Measurements from ENCODE around the gene TNPO3. TPM values are rescaled to one million over a fixed set of nuclear protein-coding genes. Genes with fewer than 3 reads are reported as not detected.

The TNPO3 gene
- total RNA-seq = 10 to 100 TPM; 71.4 to 73.9 (median 72.0) TPM

DNA sequence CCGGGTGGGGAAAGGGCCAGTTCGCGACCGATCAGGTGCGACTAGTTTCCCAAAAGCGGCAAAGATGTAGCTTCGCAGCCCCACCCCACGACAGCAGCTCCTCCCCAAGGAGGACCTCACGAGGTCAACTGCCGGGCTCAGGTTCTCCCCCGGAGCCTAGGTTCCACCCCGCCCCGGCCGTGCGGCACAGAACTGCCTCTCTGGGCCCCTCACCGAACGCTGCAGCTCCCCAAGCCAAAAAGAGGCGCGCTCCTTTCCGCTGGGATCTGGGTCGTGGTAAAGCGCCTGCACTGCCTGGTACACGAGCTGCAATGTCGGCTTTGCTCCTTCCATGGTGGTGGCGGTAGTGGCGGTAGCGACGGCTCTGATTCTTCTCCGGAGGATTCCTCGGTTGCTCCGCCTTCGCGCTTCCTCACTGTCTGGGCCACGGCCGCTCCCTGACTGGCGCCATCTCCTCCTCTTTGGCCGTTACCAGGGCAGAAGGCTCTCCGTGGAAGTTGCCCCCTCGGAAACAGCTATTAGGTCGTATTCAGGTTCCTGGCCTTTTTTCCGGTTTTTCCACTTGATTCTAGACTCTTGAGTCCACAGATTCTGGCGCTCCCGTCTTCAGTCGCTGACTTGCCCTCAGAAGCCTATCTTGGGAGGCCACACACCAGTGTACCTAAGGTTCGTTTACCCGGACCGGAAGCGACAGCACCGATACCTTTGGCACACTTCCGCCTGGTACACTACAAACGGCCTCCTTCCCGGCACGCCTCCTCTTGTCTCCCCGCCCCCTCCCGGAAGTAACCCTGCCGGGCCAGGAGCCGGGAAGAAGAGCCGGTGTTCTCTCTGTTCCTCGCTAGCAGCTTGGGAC is at the start of gene TNPO3:
Gene TNPO3 (minus strand): TSS at position 674 of the 856 bp plus-strand sequence. CDS start 341 bp downstream, at position 333.
- DNase-seq (peak; percentile 88), ATAC-seq (peak; percentile 92)
- peaks cover 5% of the 10 kb centered on the region for H3K36me3 Mint-ChIP-seq (ENCODE audit: insufficient read depth)
- H3K9me3 Mint-ChIP-seq = no peaks in the 10 kb centered on the region
- H3K4me3 Mint-ChIP-seq = peak within 1 kb of the TSS; percentile 97
- peaks cover 3% of the 10 kb centered on the region for H3K27me3 Mint-ChIP-seq (ENCODE audit: low read depth)
- H3K4me1 Mint-ChIP-seq (ENCODE audit: low read depth) = peaks cover 32% of the 10 kb centered on the region

DNA sequence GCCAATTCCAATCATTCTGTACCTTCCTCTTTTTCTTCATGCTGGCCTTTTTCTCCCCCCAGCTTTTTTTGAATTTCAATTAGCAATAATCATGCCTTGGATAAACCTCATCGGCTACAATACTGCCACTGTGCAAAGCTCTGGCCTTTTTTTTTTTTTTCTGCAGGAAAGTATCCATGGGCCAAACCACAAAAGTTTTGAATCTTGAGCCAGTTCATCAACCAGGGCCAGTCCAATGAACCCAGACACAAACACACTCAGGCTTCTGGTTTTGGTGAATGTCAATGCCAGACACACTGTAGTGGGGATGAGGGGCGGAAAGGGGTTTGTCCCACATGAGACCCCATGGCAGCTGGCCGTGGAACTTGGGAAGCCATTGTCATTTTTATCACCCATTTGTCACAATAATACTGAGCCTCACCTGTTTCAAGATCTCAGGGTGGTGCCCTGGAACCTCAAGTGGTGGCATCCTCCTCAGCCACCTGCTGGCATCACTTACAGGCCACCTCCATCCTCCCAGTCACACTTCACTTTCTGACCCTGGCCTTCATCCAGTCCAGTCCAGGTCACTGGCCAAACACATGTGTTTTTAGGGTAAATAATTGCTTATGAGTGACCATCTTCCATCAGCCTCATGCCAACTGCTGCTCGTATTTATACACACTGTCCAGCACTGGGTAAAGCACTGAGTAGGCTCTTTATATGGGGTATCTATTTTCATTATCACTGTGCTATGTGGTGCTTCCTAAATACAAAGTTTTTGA is 48.8 kb upstream of the TNPO3 start:
- H3K36me3 Mint-ChIP-seq (ENCODE audit: insufficient read depth) = no peaks in the 10 kb centered on the region
- no peaks in the 10 kb centered on the region for H3K4me1 Mint-ChIP-seq (ENCODE audit: low read depth)
- no peaks in the 10 kb centered on the region for H3K27me3 Mint-ChIP-seq (ENCODE audit: low read depth)
- no peak for ATAC-seq
- H3K4me3 Mint-ChIP-seq = no peak overlapping the region
- no peaks in the 10 kb centered on the region for H3K9me3 Mint-ChIP-seq
- no peak for DNase-seq

GRCh38 chr7:129101746-129102145 is 46.8 kb upstream of the TNPO3 start:
- no peak for DNase-seq
- Mint-ChIP-seq H3K36me3 (ENCODE audit: insufficient read depth) (no peaks in the 10 kb centered on the region), H3K27me3 (ENCODE audit: low read depth) (no peaks in the 10 kb centered on the region), H3K4me1 (ENCODE audit: low read depth) (no peaks in the 10 kb centered on the region), H3K9me3 (no peaks in the 10 kb centered on the region), H3K4me3 (no peak overlapping the region)
- ATAC-seq = no peak

DNA sequence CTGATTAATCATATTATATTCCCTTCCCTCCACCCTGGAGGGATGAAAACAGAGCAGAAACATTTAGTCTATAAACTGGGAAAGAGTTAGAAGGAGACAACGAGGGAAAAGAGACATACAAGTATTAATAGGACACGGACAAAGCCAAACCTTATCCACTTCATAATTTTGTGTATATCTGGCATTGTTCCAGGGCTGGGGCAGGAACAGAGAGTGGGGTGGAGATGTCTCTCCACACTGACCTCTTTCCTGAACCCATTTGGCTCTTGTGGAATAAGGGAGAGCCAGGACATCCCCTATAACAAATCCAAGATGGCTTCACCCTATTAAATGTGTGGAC is 45.9 kb upstream of the TNPO3 start:
- no peaks in the 10 kb centered on the region for H3K9me3 Mint-ChIP-seq
- H3K36me3 Mint-ChIP-seq (ENCODE audit: insufficient read depth) = no peaks in the 10 kb centered on the region
- no peak overlapping the region for H3K4me3 Mint-ChIP-seq
- ATAC-seq (no peak), DNase-seq (no peak)
- peaks cover 2% of the 10 kb centered on the region for H3K4me1 Mint-ChIP-seq (ENCODE audit: low read depth)
- no peaks in the 10 kb centered on the region for H3K27me3 Mint-ChIP-seq (ENCODE audit: low read depth)

- ATAC-seq = no peak
Measured at GRCh38 chr7:129098409-129099084, 43.6 kb upstream of the TNPO3 start.

DNA sequence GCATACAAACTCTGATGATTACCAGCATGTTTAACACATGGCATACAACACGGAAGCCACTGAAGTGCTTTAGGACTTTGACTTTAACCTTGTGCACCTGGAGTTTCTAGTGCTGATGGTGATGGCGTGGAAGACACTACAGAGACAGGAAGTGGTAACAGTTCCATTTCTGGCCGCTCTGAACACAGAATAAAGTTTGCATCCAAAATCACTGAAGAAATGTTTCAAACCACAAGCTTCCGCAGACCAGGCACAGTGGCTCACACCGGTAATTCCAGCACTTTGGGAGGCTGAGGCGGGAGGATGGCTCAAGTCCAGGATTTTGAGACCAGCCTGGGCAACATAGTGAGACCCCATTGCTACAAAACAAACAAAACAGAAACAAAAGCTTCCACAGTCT is 40.3 kb upstream of the TNPO3 start:
- no peak overlapping the region for H3K4me3 Mint-ChIP-seq
- H3K27me3 Mint-ChIP-seq (ENCODE audit: low read depth) = peaks cover 1% of the 10 kb centered on the region
- no peaks in the 10 kb centered on the region for H3K36me3 Mint-ChIP-seq (ENCODE audit: insufficient read depth)
- DNase-seq = no peak
- peaks cover 17% of the 10 kb centered on the region for H3K4me1 Mint-ChIP-seq (ENCODE audit: low read depth)
- no peaks in the 10 kb centered on the region for H3K9me3 Mint-ChIP-seq
- ATAC-seq = peak; percentile 21 to 40

More at GRCh38 chr7:129098409-129099084, 43.6 kb upstream of the TNPO3 start:
- no peaks in the 10 kb centered on the region for H3K36me3 Mint-ChIP-seq (ENCODE audit: insufficient read depth)
- DNase-seq = no peak
- no peak overlapping the region for H3K4me3 Mint-ChIP-seq
- H3K9me3 Mint-ChIP-seq = no peaks in the 10 kb centered on the region
- no peaks in the 10 kb centered on the region for H3K27me3 Mint-ChIP-seq (ENCODE audit: low read depth)
- H3K4me1 Mint-ChIP-seq (ENCODE audit: low read depth) = peaks cover 12% of the 10 kb centered on the region

GRCh38 chr7:129094501-129094900 is 39.6 kb upstream of the TNPO3 start:
- no peaks in the 10 kb centered on the region for H3K9me3 Mint-ChIP-seq
- H3K36me3 Mint-ChIP-seq (ENCODE audit: insufficient read depth) = no peaks in the 10 kb centered on the region
- peaks cover 1% of the 10 kb centered on the region for H3K27me3 Mint-ChIP-seq (ENCODE audit: low read depth)
- H3K4me3 Mint-ChIP-seq = no peak overlapping the region
- H3K4me1 Mint-ChIP-seq (ENCODE audit: low read depth) = peaks cover 17% of the 10 kb centered on the region
- DNase-seq (no peak), ATAC-seq (no peak)

DNA sequence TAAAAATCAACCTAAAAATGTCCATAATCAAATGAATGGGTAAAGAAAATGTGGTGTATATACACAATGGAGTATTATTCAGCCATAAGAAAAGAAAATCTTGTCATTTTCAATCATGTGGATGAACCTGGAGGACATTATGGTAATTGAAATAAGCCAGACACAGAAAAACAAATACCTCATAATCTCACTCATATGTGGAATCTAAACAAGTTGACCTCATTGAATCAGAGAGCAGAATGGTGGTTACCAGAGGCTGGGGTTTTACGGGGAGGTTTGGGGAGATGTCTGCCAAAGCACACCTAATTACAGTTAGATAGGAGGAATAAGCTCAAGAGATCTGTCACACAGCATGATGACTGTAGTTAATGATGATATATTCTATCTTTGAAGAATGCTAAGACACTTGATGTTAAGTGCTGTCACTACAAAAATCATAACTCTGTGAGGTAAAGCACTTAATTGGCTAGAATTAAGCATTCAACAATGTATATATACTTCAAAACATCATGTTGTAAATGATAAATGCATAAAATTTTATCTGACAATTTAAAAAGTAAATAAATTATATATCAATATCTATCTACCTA is 39.1 kb upstream of the TNPO3 start:
- Mint-ChIP-seq H3K27me3 (ENCODE audit: low read depth) (peaks cover 1% of the 10 kb centered on the region), H3K4me3 (no peak overlapping the region), H3K9me3 (no peaks in the 10 kb centered on the region), H3K36me3 (ENCODE audit: insufficient read depth) (no peaks in the 10 kb centered on the region), H3K4me1 (ENCODE audit: low read depth) (peaks cover 17% of the 10 kb centered on the region)
- no peak for ATAC-seq
- DNase-seq = no peak

- no peaks in the 10 kb centered on the region for H3K36me3 Mint-ChIP-seq (ENCODE audit: insufficient read depth)
- peaks cover 17% of the 10 kb centered on the region for H3K4me1 Mint-ChIP-seq (ENCODE audit: low read depth)
- no peak overlapping the region for H3K4me3 Mint-ChIP-seq
- H3K27me3 Mint-ChIP-seq (ENCODE audit: low read depth) = peaks cover 1% of the 10 kb centered on the region
- ATAC-seq (peak; percentile 95), DNase-seq (peak; percentile 85)
- H3K9me3 Mint-ChIP-seq = no peaks in the 10 kb centered on the region
Measured at GRCh38 chr7:129091484-129092002, 36.6 kb upstream of the TNPO3 start.

- Mint-ChIP-seq H3K9me3 (no peaks in the 10 kb centered on the region), H3K36me3 (ENCODE audit: insufficient read depth) (no peaks in the 10 kb centered on the region), H3K4me3 (no peak overlapping the region), H3K27me3 (ENCODE audit: low read depth) (peaks cover 1% of the 10 kb centered on the region), H3K4me1 (ENCODE audit: low read depth) (peaks cover 11% of the 10 kb centered on the region)
- DNase-seq (no peak), ATAC-seq (no peak)
Measured at GRCh38 chr7:129090300-129090907, 35.5 kb upstream of the TNPO3 start.

GRCh38 chr7:129089521-129090212 is 34.8 kb upstream of the TNPO3 start:
- no peak overlapping the region for H3K4me3 Mint-ChIP-seq
- no peaks in the 10 kb centered on the region for H3K9me3 Mint-ChIP-seq
- DNase-seq (no peak), ATAC-seq (peak in 1 of 2 donors; percentile 38)
- H3K27me3 Mint-ChIP-seq (ENCODE audit: low read depth) = peaks cover 1% of the 10 kb centered on the region
- no peaks in the 10 kb centered on the region for H3K36me3 Mint-ChIP-seq (ENCODE audit: insufficient read depth)
- H3K4me1 Mint-ChIP-seq (ENCODE audit: low read depth) = peaks cover 7% of the 10 kb centered on the region

DNA sequence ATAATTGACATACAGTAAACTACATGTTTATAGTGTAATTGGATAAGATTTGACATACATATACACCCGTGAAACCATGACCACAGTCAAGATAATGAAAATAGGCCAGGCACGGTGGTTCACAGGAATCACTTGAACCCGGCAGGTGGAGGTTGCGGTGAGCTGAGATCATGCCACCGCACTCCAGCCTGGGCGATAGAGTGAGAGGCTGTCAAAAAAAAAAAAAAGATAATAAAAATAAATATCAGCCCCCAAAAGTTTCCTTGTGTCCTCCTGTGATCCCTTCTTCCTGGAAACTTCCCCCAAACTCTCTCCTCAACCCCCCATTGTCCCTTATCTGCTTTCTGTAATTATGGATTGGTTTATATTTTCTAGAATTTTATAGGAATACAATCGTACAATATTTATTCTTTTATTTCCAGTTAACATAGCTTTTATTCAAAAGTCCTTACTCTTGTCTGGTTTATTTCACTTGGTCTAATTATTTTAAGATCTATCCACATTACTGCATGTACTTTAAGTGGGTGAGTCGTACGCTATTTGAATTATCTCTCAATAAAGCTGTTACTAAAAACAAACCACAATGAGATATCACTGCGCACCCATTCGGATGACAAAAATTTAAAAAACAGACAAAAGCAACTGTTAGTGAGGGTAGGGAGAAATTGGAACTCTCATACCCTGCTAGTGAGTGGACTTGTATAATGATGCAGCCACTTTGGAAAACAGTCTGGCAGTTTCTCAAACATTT is 30.1 kb upstream of the TNPO3 start:
- peaks cover 1% of the 10 kb centered on the region for H3K27me3 Mint-ChIP-seq (ENCODE audit: low read depth)
- H3K9me3 Mint-ChIP-seq = no peaks in the 10 kb centered on the region
- no peaks in the 10 kb centered on the region for H3K36me3 Mint-ChIP-seq (ENCODE audit: insufficient read depth)
- ATAC-seq (no peak), DNase-seq (no peak)
- H3K4me3 Mint-ChIP-seq = no peak overlapping the region
- no peaks in the 10 kb centered on the region for H3K4me1 Mint-ChIP-seq (ENCODE audit: low read depth)

GRCh38 chr7:129083525-129083924 is 28.6 kb upstream of the TNPO3 start:
- Mint-ChIP-seq H3K9me3 (no peaks in the 10 kb centered on the region), H3K36me3 (ENCODE audit: insufficient read depth) (no peaks in the 10 kb centered on the region), H3K4me3 (no peak overlapping the region), H3K4me1 (ENCODE audit: low read depth) (no peaks in the 10 kb centered on the region), H3K27me3 (ENCODE audit: low read depth) (peaks cover 1% of the 10 kb centered on the region)
- ATAC-seq (no peak), DNase-seq (no peak)

All from activated T-cell treated with anti-CD3 and anti-CD28 coated beads, Interleukin-2, amount 50 U/mL, for 4 hours (primary cell).